ENCODE results near the gene GPR65. TPM values are rescaled to one million over a fixed set of nuclear protein-coding genes. Genes with fewer than 3 reads are reported as not detected.

GPR65 gene
- total RNA-seq, 2 experiments from 2014 or later, result 6.1 to 8.2 TPM

GRCh38 chr14:87960013-87960787 is 44.7 kb upstream of the GPR65 start:
- no TSS peak for BruUV-seq (replicated peaks)

GRCh38 chr14:87961246-87961645 is 43.7 kb upstream of the GPR65 start:
- ChIA-PET CTCF (ENCODE audit: unreplicated experiment) (no interaction called here), POLR2A (interaction anchor here (1.0 kb wide), 1 partner anchor 8 kb away, joined by 3 read pairs; no protein-coding TSS in a partner anchor)
- H3K79me2 ChIP-seq (ENCODE audit: insufficient read depth, low read depth, low read length), result no peaks in the 10 kb centered on the region
- H3K9me3 ChIP-seq (ENCODE audit: low read length), result no peaks in the 10 kb centered on the region
- no peak overlapping the region for H3K4me3 ChIP-seq (ENCODE audit: low read depth, low read length, poor library complexity, severe bottlenecking)
- no TSS peak for BruUV-seq (replicated peaks)
- H3K9me2 ChIP-seq (ENCODE audit: insufficient read depth, low read length), result no peaks in the 10 kb centered on the region
- no peaks in the 10 kb centered on the region for H3K36me3 ChIP-seq (ENCODE audit: insufficient read depth, low read length)
- H2AFZ ChIP-seq (ENCODE audit: low read length), result no peak overlapping the region
- no peak overlapping the region for H3K4me2 ChIP-seq (ENCODE audit: low read length)
- H4K20me1 ChIP-seq (ENCODE audit: insufficient read depth, low read length), result no peaks in the 10 kb centered on the region
- H3K27ac ChIP-seq (ENCODE audit: low read depth, low read length, poor library complexity, severe bottlenecking), result no peak overlapping the region
- DNase-seq (ENCODE audit: low spot score), result no peak
- TF ChIP-seq CTCF (conservative IDR thresholded peaks at IDR 0.05; ENCODE audit: low read length), result no peak
- no peak for TF ChIP-seq EZH2phosphoT487 (IDR thresholded peaks at IDR 0.05; ENCODE audit: borderline replicate concordance, low read depth, low read length)
- H3K4me1 ChIP-seq (ENCODE audit: insufficient read depth, low read length, poor library complexity, severe bottlenecking), result no peaks in the 10 kb centered on the region
- intact Hi-C loops (cut with micrococcal nuclease; ENCODE audit: unreplicated experiment), result no loop called here

More at GRCh38 chr14:87960013-87960787, 44.7 kb upstream of the GPR65 start:
- no peak overlapping the region for H3K4me2 ChIP-seq (ENCODE audit: low read length)
- intact Hi-C loops (cut with micrococcal nuclease; ENCODE audit: unreplicated experiment), result no loop called here
- ChIA-PET POLR2A (no interaction called here), CTCF (ENCODE audit: unreplicated experiment) (no interaction called here)
- DNase-seq (ENCODE audit: low spot score), result no peak
- H3K79me2 ChIP-seq (ENCODE audit: insufficient read depth, low read depth, low read length), result no peaks in the 10 kb centered on the region
- no peaks in the 10 kb centered on the region for H3K36me3 ChIP-seq (ENCODE audit: insufficient read depth, low read length)
- no peaks in the 10 kb centered on the region for H3K9me2 ChIP-seq (ENCODE audit: insufficient read depth, low read length)
- no peaks in the 10 kb centered on the region for H3K4me1 ChIP-seq (ENCODE audit: insufficient read depth, low read length, poor library complexity, severe bottlenecking)
- no peak overlapping the region for H3K4me3 ChIP-seq (ENCODE audit: low read depth, low read length, poor library complexity, severe bottlenecking)
- no peaks in the 10 kb centered on the region for H3K9me3 ChIP-seq (ENCODE audit: low read length)
- TF ChIP-seq CTCF (conservative IDR thresholded peaks at IDR 0.05; ENCODE audit: low read length), result no peak
- TF ChIP-seq EZH2phosphoT487 (IDR thresholded peaks at IDR 0.05; ENCODE audit: borderline replicate concordance, low read depth, low read length), result no peak
- no peak overlapping the region for H3K27ac ChIP-seq (ENCODE audit: low read depth, low read length, poor library complexity, severe bottlenecking)
- H2AFZ ChIP-seq (ENCODE audit: low read length), result no peak overlapping the region
- H4K20me1 ChIP-seq (ENCODE audit: insufficient read depth, low read length), result no peaks in the 10 kb centered on the region

- Histone ChIP-seq H3K79me2 (ENCODE audit: insufficient read depth, low read depth, low read length) (no peaks in the 10 kb centered on the region), H4K20me1 (ENCODE audit: insufficient read depth, low read length) (no peaks in the 10 kb centered on the region), H3K4me2 (ENCODE audit: low read length) (no peak overlapping the region), H3K27ac (ENCODE audit: low read depth, low read length, poor library complexity, severe bottlenecking) (no peak overlapping the region), H3K4me3 (ENCODE audit: low read depth, low read length, poor library complexity, severe bottlenecking) (no peak overlapping the region), H3K9me3 (ENCODE audit: low read length) (no peaks in the 10 kb centered on the region), H2AFZ (ENCODE audit: low read length) (no peak overlapping the region), H3K9me2 (ENCODE audit: insufficient read depth, low read length) (no peaks in the 10 kb centered on the region), H3K36me3 (ENCODE audit: insufficient read depth, low read length) (no peaks in the 10 kb centered on the region), H3K4me1 (ENCODE audit: insufficient read depth, low read length, poor library complexity, severe bottlenecking) (no peaks in the 10 kb centered on the region)
- CTCF ChIA-PET (ENCODE audit: unreplicated experiment), result no interaction called here
- TF ChIP-seq CTCF (conservative IDR thresholded peaks at IDR 0.05; ENCODE audit: low read length), result no peak
- TF ChIP-seq EZH2phosphoT487 (IDR thresholded peaks at IDR 0.05; ENCODE audit: borderline replicate concordance, low read depth, low read length), result no peak
- no peak for DNase-seq (ENCODE audit: low spot score)
- intact Hi-C loops (cut with micrococcal nuclease; ENCODE audit: unreplicated experiment), result no loop called here
- POLR2A ChIA-PET, result interaction anchor here (1.0 kb wide), 1 partner anchor 11 kb away, joined by 4 read pairs; no protein-coding TSS in a partner anchor
- no TSS peak for BruUV-seq (replicated peaks)
Measured at GRCh38 chr14:87966816-87967215, 38.1 kb upstream of the GPR65 start.
